BLaER1 (cell line): ENCODE results near the gene UBE2J2.
A peak's percentile ranks its signal among the peaks of the same experiment; 100 is the strongest.

Experiments used
- H3K27ac ChIP-seq: shearing (Covaris generic); formaldehyde crosslinking; 2 replicates; pipeline ENCODE4 v1.8.1; 2022
- H3K27me3 ChIP-seq: shearing (Covaris generic); formaldehyde crosslinking; 2 replicates; pipeline ENCODE4 v1.8.1; 2022
- H3K36me3 ChIP-seq: shearing (Covaris generic); formaldehyde crosslinking; 2 replicates; pipeline ENCODE4 v1.8.1; 2022
- H3K4me1 ChIP-seq: shearing (Covaris generic); formaldehyde crosslinking; 2 replicates; pipeline ENCODE4 v1.8.1; 2022
- H3K4me2 ChIP-seq: shearing (Covaris generic); formaldehyde crosslinking; 2 replicates; pipeline ENCODE4 v1.8.1; 2022
- H3K4me3 ChIP-seq: shearing (Covaris generic); formaldehyde crosslinking; 2 replicates; pipeline ENCODE4 v1.8.1; 2022
- H3K9ac ChIP-seq: shearing (Covaris generic); formaldehyde crosslinking; 2 replicates; pipeline ENCODE4 v1.8.1; 2022
- H3K9me3 ChIP-seq: shearing (Covaris generic); formaldehyde crosslinking; 2 replicates; pipeline ENCODE4 v1.8.1; 2022
- H4K20me1 ChIP-seq: shearing (Covaris generic); formaldehyde crosslinking; 2 replicates; pipeline ENCODE4 v1.8.1; 2022
- Cebpa-rat ChIP-seq: shearing (Covaris generic); IDR thresholded peaks from 2 replicates; pipeline ENCODE4 v1.8.1; 2022

Gene UBE2J2

DNA sequence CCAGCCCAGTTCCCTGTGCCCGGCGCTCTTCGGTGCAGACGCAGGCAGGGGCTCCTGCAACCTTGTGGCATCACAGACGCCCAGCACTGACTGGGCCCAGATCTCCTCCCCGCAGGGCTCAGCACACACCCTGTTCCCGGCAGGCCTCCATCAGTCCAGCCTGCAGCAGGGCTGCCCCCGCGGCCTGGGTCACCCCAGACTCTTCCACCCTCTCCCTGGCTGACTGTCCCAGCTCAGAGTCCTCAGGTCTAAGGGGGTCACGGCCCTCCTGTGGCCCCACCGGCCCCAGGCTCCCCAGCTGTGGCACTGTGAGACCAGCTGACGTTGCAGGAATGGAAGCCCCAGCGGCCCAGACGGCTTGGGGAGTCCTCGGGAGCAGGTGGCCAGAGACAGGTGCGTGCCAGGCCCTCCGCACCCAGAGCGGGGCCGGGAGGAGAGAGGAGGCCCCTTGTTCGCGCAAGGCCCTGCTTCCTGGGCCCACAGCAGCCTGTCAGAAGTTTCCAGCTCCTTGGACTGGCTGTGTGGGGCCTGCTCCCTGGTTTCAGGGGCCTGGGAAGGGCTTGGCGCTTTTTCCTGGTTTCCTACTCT lies 37.4 kb downstream of the UBE2J2 start:
- TF ChIP-seq Cebpa-rat: no peak
- H3K9me3 ChIP-seq: no peaks in the 10 kb centered on the region
- H3K27me3 ChIP-seq: 0 out of 2 replicates have a peak, but pooled peaks cover 7% of the 10 kb centered on the region
- H4K20me1 ChIP-seq: peaks cover 62% of the 10 kb centered on the region
- peak overlapping the region; percentile 99 for H3K4me2 ChIP-seq
- peaks cover 89% of the 10 kb centered on the region for H3K4me1 ChIP-seq
- peak overlapping the region; percentile 70 for H3K9ac ChIP-seq
- H3K36me3 ChIP-seq: peaks cover 26% of the 10 kb centered on the region
- H3K27ac ChIP-seq: peak overlapping the region; percentile 61
- peak overlapping the region; percentile 7; the same call in 1 of the 2 replicates for H3K4me3 ChIP-seq

DNA sequence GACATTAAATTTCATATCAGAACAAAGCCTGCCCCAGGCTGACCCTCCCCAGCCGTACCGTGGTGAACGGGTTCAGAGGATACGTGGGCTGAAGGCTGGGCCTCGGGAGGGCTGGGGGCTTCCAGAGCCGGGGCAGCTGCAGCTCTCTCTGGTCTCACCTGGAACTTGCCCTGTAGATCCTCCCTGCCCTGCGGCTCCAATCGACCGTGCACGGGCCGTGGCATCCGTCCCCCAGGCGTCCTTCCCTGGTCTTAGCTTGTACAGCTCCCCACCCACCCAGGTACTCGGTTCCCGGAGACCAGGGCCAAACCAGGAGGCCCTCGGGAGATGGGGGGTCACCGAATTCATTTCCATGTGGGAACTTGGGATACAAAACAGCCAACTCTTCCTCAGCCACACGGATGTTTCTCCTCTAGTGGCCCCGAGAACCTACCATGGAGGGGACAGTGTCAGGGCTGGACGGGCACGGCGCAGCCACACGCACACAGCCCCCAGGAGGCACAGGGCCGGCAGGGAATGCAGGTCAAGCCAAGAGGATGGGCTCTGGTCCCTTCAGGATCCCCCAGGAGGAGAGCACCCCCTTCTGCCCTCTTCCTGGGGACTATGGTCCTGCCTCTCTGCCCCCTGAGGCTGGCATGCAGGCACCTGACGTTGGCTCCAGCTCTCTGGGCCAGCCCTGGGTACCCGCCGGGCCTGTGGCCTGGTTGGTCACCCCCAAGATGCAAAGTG lies 38.5 kb downstream of the UBE2J2 start:
- TF ChIP-seq Cebpa-rat: no peak
- Histone ChIP-seq H3K9ac (0 out of 2 replicates have a peak overlapping the region, but pooled peaks have one; percentile 70), H3K4me2 (peak overlapping the region; percentile 99), H3K27ac (no peak overlapping the region), H3K4me1 (peaks cover 89% of the 10 kb centered on the region), H3K4me3 (no peak overlapping the region), H4K20me1 (peaks cover 67% of the 10 kb centered on the region), H3K27me3 (0 out of 2 replicates have a peak, but pooled peaks cover 7% of the 10 kb centered on the region), H3K36me3 (peaks cover 26% of the 10 kb centered on the region), H3K9me3 (no peaks in the 10 kb centered on the region)

DNA sequence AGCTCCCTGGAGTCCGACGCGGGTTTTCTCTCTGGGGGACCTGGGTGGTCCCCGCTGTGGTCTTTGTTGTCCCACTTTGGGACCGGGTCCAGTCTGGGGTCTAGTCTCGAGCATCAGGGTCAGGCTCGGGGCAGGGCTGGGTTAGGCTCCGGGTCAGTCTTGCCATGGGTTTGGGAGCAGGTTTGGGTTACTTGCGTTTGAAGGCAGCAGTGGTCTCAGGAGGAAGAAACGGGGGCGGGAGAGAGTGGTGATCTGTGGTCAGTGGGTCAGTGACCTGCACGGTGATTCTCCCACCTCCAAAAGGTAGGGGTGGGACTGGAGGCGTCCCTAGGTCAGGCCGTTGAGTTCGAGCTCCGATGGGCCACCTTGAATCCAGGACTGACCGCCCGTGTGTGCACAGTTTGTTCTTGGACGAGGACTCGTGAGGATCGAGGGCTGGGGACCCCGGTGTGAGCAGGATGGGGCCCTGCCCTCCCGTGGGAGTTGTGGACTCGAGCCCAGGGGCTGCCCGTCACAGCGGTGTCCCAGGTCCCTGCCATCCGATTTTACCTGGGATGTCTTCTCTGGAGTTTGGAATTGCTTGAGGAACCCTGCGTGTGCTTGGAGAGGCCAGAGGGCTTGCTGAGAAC lies 39.4 kb downstream of the UBE2J2 start:
- Histone ChIP-seq H3K4me2 (peak overlapping the region; percentile 99), H3K4me1 (peaks cover 89% of the 10 kb centered on the region), H4K20me1 (peaks cover 76% of the 10 kb centered on the region), H3K36me3 (peaks cover 34% of the 10 kb centered on the region), H3K4me3 (0 out of 2 replicates have a peak overlapping the region, but pooled peaks have one; percentile 86), H3K9ac (peak overlapping the region; percentile 87; the same call in 1 of the 2 replicates), H3K27me3 (0 out of 2 replicates have a peak, but pooled peaks cover 7% of the 10 kb centered on the region), H3K27ac (0 out of 2 replicates have a peak overlapping the region, but pooled peaks have one; percentile 93), H3K9me3 (no peaks in the 10 kb centered on the region)
- no peak for TF ChIP-seq Cebpa-rat

DNA sequence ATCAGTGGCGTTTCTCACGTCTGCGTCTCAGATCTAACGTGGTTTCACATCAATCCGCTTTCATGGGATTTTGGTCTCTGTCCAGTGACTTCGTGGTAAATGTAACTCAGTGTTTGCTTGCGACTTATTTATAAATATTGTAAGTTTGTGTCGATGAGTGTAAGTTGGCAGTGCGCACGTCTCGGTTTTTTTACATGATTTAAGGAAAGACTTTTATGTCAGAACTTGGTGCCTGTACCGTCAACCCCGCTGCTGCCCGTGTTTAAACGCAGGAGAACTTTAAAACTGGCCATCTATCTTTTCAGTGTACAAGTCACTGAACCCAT lies 40.1 kb downstream of the UBE2J2 start:
- Histone ChIP-seq H3K4me1 (peaks cover 84% of the 10 kb centered on the region), H3K27me3 (0 out of 2 replicates have a peak, but pooled peaks cover 6% of the 10 kb centered on the region), H3K9me3 (no peaks in the 10 kb centered on the region), H3K9ac (peak overlapping the region; percentile 87), H3K36me3 (peaks cover 42% of the 10 kb centered on the region), H3K4me2 (peak overlapping the region; percentile 99), H4K20me1 (peaks cover 83% of the 10 kb centered on the region), H3K27ac (peak overlapping the region; percentile 93), H3K4me3 (peak overlapping the region; percentile 86)
- TF ChIP-seq Cebpa-rat: no peak

DNA sequence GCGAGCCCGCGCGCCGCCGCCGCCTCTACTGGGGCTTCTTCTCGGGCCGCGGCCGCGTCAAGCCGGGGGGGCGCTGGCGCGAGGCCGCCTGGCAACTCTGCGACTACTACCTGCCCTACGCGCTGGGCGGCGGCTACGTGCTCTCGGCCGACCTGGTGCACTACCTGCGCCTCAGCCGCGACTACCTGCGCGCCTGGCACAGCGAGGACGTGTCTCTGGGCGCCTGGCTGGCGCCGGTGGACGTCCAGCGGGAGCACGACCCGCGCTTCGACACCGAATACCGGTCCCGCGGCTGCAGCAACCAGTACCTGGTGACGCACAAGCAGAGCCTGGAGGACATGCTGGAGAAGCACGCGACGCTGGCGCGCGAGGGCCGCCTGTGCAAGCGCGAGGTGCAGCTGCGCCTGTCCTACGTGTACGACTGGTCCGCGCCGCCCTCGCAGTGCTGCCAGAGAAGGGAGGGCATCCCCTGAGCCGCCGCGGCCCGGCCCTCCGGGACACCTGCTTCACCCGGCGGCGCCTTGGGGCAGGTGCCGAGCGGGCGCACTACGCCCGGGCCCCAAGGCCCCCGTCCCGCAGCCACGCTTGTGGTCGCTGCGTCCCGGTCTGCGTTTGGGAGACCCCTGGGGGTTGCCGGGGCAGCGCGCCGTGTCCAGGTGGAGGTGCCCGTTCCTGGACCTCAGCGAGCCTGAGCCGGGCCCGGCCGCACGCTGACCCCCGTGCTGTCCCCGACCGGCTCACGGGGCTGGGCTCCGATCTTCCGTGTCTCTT lies 40.7 kb downstream of the UBE2J2 start:
- H3K27ac ChIP-seq: peak overlapping the region; percentile 93

DNA sequence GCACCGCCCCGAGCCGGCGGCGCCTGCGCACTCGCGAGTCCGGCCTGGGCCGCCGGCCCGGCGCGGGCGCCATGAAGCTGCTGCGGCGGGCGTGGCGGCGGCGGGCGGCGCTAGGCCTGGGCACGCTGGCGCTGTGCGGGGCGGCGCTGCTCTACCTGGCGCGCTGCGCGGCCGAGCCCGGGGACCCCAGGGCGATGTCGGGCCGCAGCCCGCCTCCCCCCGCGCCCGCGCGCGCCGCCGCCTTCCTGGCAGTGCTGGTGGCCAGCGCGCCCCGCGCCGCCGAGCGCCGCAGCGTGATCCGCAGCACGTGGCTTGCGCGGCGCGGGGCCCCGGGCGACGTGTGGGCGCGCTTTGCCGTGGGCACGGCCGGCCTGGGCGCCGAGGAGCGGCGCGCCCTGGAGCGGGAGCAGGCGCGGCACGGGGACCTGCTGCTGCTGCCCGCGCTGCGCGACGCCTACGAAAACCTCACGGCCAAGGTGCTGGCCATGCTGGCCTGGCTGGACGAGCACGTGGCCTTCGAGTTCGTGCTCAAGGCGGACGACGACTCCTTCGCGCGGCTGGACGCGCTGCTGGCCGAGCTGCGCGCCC lies 41.4 kb downstream of the UBE2J2 start, which contains the start of gene B3GALT6:
Gene B3GALT6, plus strand, starts transcription at position 30 of the 588 bp plus-strand sequence. Its CDS starts 42 bp downstream, at position 72.
- Histone ChIP-seq H3K27me3 (0 out of 2 replicates have a peak, but pooled peaks cover 2% of the 10 kb centered on the region), H3K36me3 (peaks cover 54% of the 10 kb centered on the region), H3K27ac (peak within 1 kb of the TSS; percentile 94), H3K4me3 (peak within 1 kb of the TSS; percentile 86), H3K9ac (peak within 1 kb of the TSS; percentile 97), H4K20me1 (peaks cover 86% of the 10 kb centered on the region), H3K4me2 (peak within 1 kb of the TSS; percentile 99), H3K9me3 (no peaks in the 10 kb centered on the region), H3K4me1 (peaks cover 71% of the 10 kb centered on the region)
- TF ChIP-seq Cebpa-rat: no peak

More for the DNA sequence above, 40.7 kb downstream of the UBE2J2 start:
- Histone ChIP-seq H3K27me3 (0 out of 2 replicates have a peak, but pooled peaks cover 2% of the 10 kb centered on the region), H3K36me3 (peaks cover 48% of the 10 kb centered on the region), H3K9ac (peak overlapping the region; percentile 87), H4K20me1 (peaks cover 86% of the 10 kb centered on the region), H3K4me3 (peak overlapping the region; percentile 86), H3K4me1 (peaks cover 78% of the 10 kb centered on the region), H3K4me2 (peak overlapping the region; percentile 99), H3K9me3 (no peaks in the 10 kb centered on the region)
- TF ChIP-seq Cebpa-rat: no peak

DNA sequence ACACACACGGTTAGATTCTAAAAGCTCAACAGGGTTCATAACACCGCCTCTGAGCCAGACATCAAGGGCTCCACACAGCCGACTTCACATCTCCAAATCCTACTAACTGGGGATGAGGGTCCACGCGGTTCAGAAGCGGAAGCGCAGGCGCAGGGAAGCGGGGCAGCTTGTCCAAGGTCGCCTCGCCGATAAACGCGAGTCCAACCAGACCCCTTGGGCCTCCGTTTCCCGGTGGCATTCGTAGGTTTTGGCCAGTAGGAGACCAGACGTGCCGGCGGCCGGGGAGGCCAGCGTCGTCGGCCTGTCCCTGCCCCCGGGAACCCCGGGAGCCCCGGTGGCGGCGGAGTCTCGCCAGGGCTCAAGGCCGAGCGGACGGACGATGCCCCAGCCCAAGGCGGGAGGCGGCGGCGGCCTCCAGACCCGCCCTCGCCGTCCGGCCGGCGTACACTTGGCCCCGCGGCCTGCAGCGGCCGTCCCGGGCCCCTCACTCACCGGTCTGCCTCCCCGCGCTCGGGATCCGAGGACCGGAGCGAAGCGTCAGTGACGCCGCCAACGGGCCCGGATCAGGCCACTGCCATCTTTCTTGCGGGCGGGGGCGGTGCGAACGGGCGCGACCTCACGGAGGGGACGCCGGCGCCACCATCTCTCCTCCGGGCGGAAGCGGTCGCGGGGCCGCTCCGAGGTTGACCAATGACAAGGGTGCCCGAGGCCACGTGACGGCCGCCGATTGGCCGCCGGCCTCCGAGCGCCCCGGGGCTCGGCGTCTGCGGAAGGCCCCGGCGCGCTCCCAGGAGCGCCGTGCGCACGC lies 42.0 kb downstream of the UBE2J2 start, which contains the start of gene SDF4:
Gene SDF4, minus strand, starts transcription at position 602 of the 808 bp plus-strand sequence. CDS start 3,229 bp downstream, outside the sequence.
- peak within 1 kb of the TSS; percentile 99 for H3K4me2 ChIP-seq
- peak within 1 kb of the TSS; percentile 97 for H3K9ac ChIP-seq
- H3K4me3 ChIP-seq: peak within 1 kb of the TSS; percentile 86
- peak within 1 kb of the TSS; percentile 94 for H3K27ac ChIP-seq
- peaks cover 64% of the 10 kb centered on the region for H3K4me1 ChIP-seq
- peaks cover 86% of the 10 kb centered on the region for H4K20me1 ChIP-seq
- 0 out of 2 replicates have a peak, but pooled peaks cover 2% of the 10 kb centered on the region for H3K27me3 ChIP-seq
- peaks cover 61% of the 10 kb centered on the region for H3K36me3 ChIP-seq
- no peaks in the 10 kb centered on the region for H3K9me3 ChIP-seq
- TF ChIP-seq Cebpa-rat: no peak
